Measurements from ENCODE around the gene CDKN2B-AS1. TPM values are rescaled to one million over a fixed set of nuclear protein-coding genes. Genes with fewer than 3 reads are reported as not detected.

The CDKN2B-AS1 gene
- total and polyA plus RNA-seq, 2 donors from 2014 or later = 0.82 TPM; not detected in 1

GRCh38 chr9:21966140-21966851 is 28.3 kb upstream of the CDKN2B-AS1 start:
- Histone ChIP-seq H3K27ac (ENCODE audit: low read depth in 2 of 2, low read length in 2 of 2) (no peak overlapping the region), H3K9me3 (ENCODE audit: control insufficient read depth in 2 of 3, insufficient read depth in 1 of 3, low read length in 3 of 3) (peaks cover 0 to 5% (median 0%) of the 10 kb centered on the region in 3 donors), H3K9ac (ENCODE audit: low read length in 3 of 3) (no peak overlapping the region), H3K27me3 (ENCODE audit: control insufficient read depth, insufficient read depth, low read length) (peaks cover 70% of the 10 kb centered on the region), H3K4me3 (ENCODE audit: low read length in 3 of 3) (no peak overlapping the region), H3K36me3 (ENCODE audit: control insufficient read depth in 2 of 3, insufficient read depth in 3 of 3, low read length in 3 of 3) (no peaks in the 10 kb centered on the region), H3K4me1 (ENCODE audit: control insufficient read depth in 2 of 3, insufficient read depth in 2 of 3, low read depth in 1 of 3, low read length in 3 of 3) (peaks cover 0 to 13% (median 5%) of the 10 kb centered on the region in 3 donors)
- DNase-seq = peak in 2 of 5 donors; percentile 45 to 57
- no peak for TF ChIP-seq CTCF (IDR thresholded peaks at IDR 0.05; ENCODE audit: borderline replicate concordance, extremely low read depth, insufficient read depth)
- intact Hi-C loops (cut with DNase I) = no loop called here
- FAIRE-seq = no peak

GRCh38 chr9:21967169-21967568 is 27.4 kb upstream of the CDKN2B-AS1 start:
- Histone ChIP-seq H3K27ac (ENCODE audit: low read depth in 2 of 2, low read length in 2 of 2) (no peak overlapping the region), H3K36me3 (ENCODE audit: control insufficient read depth in 2 of 3, insufficient read depth in 3 of 3, low read length in 3 of 3) (no peaks in the 10 kb centered on the region), H3K4me1 (ENCODE audit: control insufficient read depth in 2 of 3, insufficient read depth in 2 of 3, low read depth in 1 of 3, low read length in 3 of 3) (peaks cover 0 to 13% (median 5%) of the 10 kb centered on the region in 3 donors), H3K4me3 (ENCODE audit: low read length in 3 of 3) (no peak overlapping the region), H3K9me3 (ENCODE audit: control insufficient read depth in 2 of 3, insufficient read depth in 1 of 3, low read length in 3 of 3) (peaks cover 0 to 5% (median 0%) of the 10 kb centered on the region in 3 donors), H3K9ac (ENCODE audit: low read length in 3 of 3) (no peak overlapping the region), H3K27me3 (ENCODE audit: control insufficient read depth, insufficient read depth, low read length) (peaks cover 79% of the 10 kb centered on the region)
- FAIRE-seq (no peak), DNase-seq (peak in 3 of 5 donors; percentile 11 to 65 (median 39))
- TF ChIP-seq CTCF (IDR thresholded peaks at IDR 0.05; ENCODE audit: borderline replicate concordance, extremely low read depth, insufficient read depth) = no peak
- intact Hi-C loops (cut with DNase I) = no loop called here

DNA sequence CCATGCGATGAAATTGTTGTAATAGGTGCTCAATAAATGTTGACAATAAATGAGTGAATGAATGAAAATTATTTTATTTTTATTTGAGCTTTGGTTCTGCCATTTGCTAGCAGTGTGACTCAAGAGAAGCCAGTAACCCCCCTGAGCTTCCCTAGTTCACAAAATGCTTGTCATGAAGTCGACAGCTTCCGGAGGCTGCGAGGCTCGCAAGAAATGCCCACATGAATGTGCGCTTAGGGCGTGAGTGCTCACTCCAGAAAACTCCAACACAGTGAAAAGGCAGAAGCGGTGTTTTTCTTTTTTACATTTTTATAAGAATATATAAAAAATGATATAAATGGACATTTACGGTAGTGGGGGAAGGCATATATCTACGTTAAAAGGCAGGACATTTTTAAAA is 26.9 kb upstream of the CDKN2B-AS1 start:
- Histone ChIP-seq H3K27ac (ENCODE audit: low read depth in 2 of 2, low read length in 2 of 2) (no peak overlapping the region), H3K36me3 (ENCODE audit: control insufficient read depth in 2 of 3, insufficient read depth in 3 of 3, low read length in 3 of 3) (no peaks in the 10 kb centered on the region), H3K4me1 (ENCODE audit: control insufficient read depth in 2 of 3, insufficient read depth in 2 of 3, low read depth in 1 of 3, low read length in 3 of 3) (peaks cover 0 to 13% (median 5%) of the 10 kb centered on the region in 3 donors), H3K9ac (ENCODE audit: low read length in 3 of 3) (no peak overlapping the region), H3K27me3 (ENCODE audit: control insufficient read depth, insufficient read depth, low read length) (peaks cover 84% of the 10 kb centered on the region), H3K4me3 (ENCODE audit: low read length in 3 of 3) (no peak overlapping the region), H3K9me3 (ENCODE audit: control insufficient read depth in 2 of 3, insufficient read depth in 1 of 3, low read length in 3 of 3) (peaks cover 0 to 5% (median 0%) of the 10 kb centered on the region in 3 donors)
- FAIRE-seq (no peak), DNase-seq (no peak)
- no peak for TF ChIP-seq CTCF (IDR thresholded peaks at IDR 0.05; ENCODE audit: borderline replicate concordance, extremely low read depth, insufficient read depth)
- intact Hi-C loops (cut with DNase I) = no loop called here

Measured in kidney (tissue), 14 donors.